NCI-H1417 (cell line): ENCODE results near the gene NASP.

Source experiments
- DNase-seq, 3 experiments: peaks; one replicate each; lab custom pipeline; 2025; lab: John Stamatoyannopoulos, UW

Gene NASP

DNA sequence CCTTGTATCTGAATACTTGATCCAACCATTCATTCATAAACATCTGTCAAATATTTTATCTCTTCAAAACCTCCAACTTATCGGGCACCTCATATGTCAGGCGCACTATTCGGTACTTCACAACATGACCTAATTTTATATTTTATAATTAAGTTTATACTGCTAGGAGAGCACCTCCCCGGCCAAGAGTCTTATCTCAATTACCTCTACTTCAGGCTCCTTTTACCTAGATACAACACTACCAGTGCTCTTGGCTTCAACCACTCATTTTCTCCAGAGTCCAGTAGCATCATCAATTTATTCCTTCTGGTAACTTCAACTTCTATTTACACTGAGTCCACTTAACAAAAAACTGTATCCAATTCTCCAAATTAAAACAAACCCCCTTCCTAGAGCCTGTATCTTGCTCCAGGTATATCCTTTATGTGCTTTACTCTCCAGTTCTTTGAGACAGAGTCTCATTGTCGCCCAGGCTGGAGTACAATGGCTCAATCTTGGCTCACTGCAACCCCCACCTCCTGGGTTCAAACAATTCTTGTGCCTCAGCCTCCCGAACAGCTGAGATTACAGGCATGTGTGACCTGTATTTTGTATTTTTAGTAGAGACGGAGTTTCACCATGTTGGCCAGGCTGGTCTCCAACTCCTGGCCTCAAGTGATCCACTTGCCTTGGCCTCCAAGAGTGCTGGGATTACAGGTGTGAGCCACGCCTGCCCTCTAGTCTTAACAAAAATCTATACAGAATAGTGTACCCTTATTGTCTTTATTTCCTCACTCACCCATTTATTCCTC lies 83.7 kb downstream of the NASP start:
- DNase-seq, result no peak
